ENCODE results near the gene DIS3L2.
"Not testable (repeated sequence)": the region's sequence is repeated elsewhere in the genome, so short reads cannot be mapped to it uniquely, and the experiment has no call there.

The DIS3L2 gene

GRCh38 chr2:231946241-231946814, 15.2 kb upstream of the DIS3L2 start:
- H3K4me1 ChIP-seq (ENCODE audit: insufficient read depth, low read length, severe bottlenecking): no peaks in the 10 kb centered on the region
- no peak overlapping the region for H3K27ac ChIP-seq (ENCODE audit: low read depth, low read length, poor library complexity, severe bottlenecking)
- peaks cover 5% of the 10 kb centered on the region; the same call in 1 of the 2 replicates for H3K27me3 ChIP-seq (ENCODE audit: insufficient read depth, low read length)
- no peak overlapping the region for H2AFZ ChIP-seq (ENCODE audit: low read length)
- H3K9me3 ChIP-seq (ENCODE audit: low read length): peaks cover under 1% of the 10 kb centered on the region; the same call in 1 of the 2 replicates
- H3K4me3 ChIP-seq (ENCODE audit: low read depth, low read length, poor library complexity, severe bottlenecking): no peak overlapping the region
- H3K4me2 ChIP-seq (ENCODE audit: low read length): no peak overlapping the region
- H3K9me2 ChIP-seq (ENCODE audit: low read depth, low read length): no peaks in the 10 kb centered on the region
- no peaks in the 10 kb centered on the region for H4K20me1 ChIP-seq (ENCODE audit: insufficient read depth, low read length)
- H3K36me3 ChIP-seq (ENCODE audit: insufficient read depth, low read length): no peaks in the 10 kb centered on the region
- no peaks in the 10 kb centered on the region for H3K79me2 ChIP-seq (ENCODE audit: insufficient read depth, low read length)
- TF ChIP-seq CTCF (IDR thresholded peaks at IDR 0.05; ENCODE audit: low read length): no peak
- no peak for TF ChIP-seq EZH2 (IDR thresholded peaks at IDR 0.05; ENCODE audit: borderline replicate concordance, low read length)
- no peaks in the 10 kb centered on the region for H3F3A ChIP-seq (ENCODE audit: insufficient read depth, low read length)
- no peak overlapping the region for H3K9ac ChIP-seq (ENCODE audit: low read length)

- not testable (repeated sequence) for H3K79me2 ChIP-seq (ENCODE audit: insufficient read depth, low read length); H4K20me1 ChIP-seq (ENCODE audit: insufficient read depth, low read length); H2AFZ ChIP-seq (ENCODE audit: low read length); H3K36me3 ChIP-seq (ENCODE audit: insufficient read depth, low read length); H3K9me3 ChIP-seq (ENCODE audit: low read length); H3K4me1 ChIP-seq (ENCODE audit: insufficient read depth, low read length, severe bottlenecking); H3K27ac ChIP-seq (ENCODE audit: low read depth, low read length, poor library complexity, severe bottlenecking); H3K4me3 ChIP-seq (ENCODE audit: low read depth, low read length, poor library complexity, severe bottlenecking); H3K4me2 ChIP-seq (ENCODE audit: low read length); H3K9me2 ChIP-seq (ENCODE audit: low read depth, low read length); H3F3A ChIP-seq (ENCODE audit: insufficient read depth, low read length); H3K27me3 ChIP-seq (ENCODE audit: insufficient read depth, low read length); H3K9ac ChIP-seq (ENCODE audit: low read length)
Observed at GRCh38 chr2:231947112-231947511, 14.4 kb upstream of the DIS3L2 start.

GRCh38 chr2:231947694-231948093, 13.8 kb upstream of the DIS3L2 start:
- Histone ChIP-seq H3K9me3 (ENCODE audit: low read length) (peaks cover 4% of the 10 kb centered on the region; the same call in 1 of the 2 replicates), H2AFZ (ENCODE audit: low read length) (no peak overlapping the region), H3K9ac (ENCODE audit: low read length) (no peak overlapping the region), H3K4me3 (ENCODE audit: low read depth, low read length, poor library complexity, severe bottlenecking) (no peak overlapping the region), H3K4me2 (ENCODE audit: low read length) (no peak overlapping the region), H3K4me1 (ENCODE audit: insufficient read depth, low read length, severe bottlenecking) (no peaks in the 10 kb centered on the region), H3K27me3 (ENCODE audit: insufficient read depth, low read length) (0 out of 2 replicates have a peak, but pooled peaks cover 9% of the 10 kb centered on the region), H4K20me1 (ENCODE audit: insufficient read depth, low read length) (no peaks in the 10 kb centered on the region), H3K79me2 (ENCODE audit: insufficient read depth, low read length) (no peaks in the 10 kb centered on the region), H3K9me2 (ENCODE audit: low read depth, low read length) (no peaks in the 10 kb centered on the region), H3F3A (ENCODE audit: insufficient read depth, low read length) (no peaks in the 10 kb centered on the region), H3K36me3 (ENCODE audit: insufficient read depth, low read length) (no peaks in the 10 kb centered on the region), H3K27ac (ENCODE audit: low read depth, low read length, poor library complexity, severe bottlenecking) (no peak overlapping the region)
- no peak for TF ChIP-seq EZH2 (IDR thresholded peaks at IDR 0.05; ENCODE audit: borderline replicate concordance, low read length)
- TF ChIP-seq CTCF (IDR thresholded peaks at IDR 0.05; ENCODE audit: low read length): no peak

- no peaks in the 10 kb centered on the region for H3K79me2 ChIP-seq (ENCODE audit: insufficient read depth, low read length)
- H4K20me1 ChIP-seq (ENCODE audit: insufficient read depth, low read length): no peaks in the 10 kb centered on the region
- H3K9me3 ChIP-seq (ENCODE audit: low read length): peaks cover 4% of the 10 kb centered on the region; the same call in 1 of the 2 replicates
- no peak overlapping the region for H3K4me2 ChIP-seq (ENCODE audit: low read length)
- H3K27me3 ChIP-seq (ENCODE audit: insufficient read depth, low read length): 0 out of 2 replicates have a peak, but pooled peaks cover 9% of the 10 kb centered on the region
- H3K36me3 ChIP-seq (ENCODE audit: insufficient read depth, low read length): no peaks in the 10 kb centered on the region
- H3K9me2 ChIP-seq (ENCODE audit: low read depth, low read length): no peaks in the 10 kb centered on the region
- no peak overlapping the region for H3K27ac ChIP-seq (ENCODE audit: low read depth, low read length, poor library complexity, severe bottlenecking)
- no peaks in the 10 kb centered on the region for H3F3A ChIP-seq (ENCODE audit: insufficient read depth, low read length)
- H3K4me3 ChIP-seq (ENCODE audit: low read depth, low read length, poor library complexity, severe bottlenecking): no peak overlapping the region
- TF ChIP-seq CTCF (IDR thresholded peaks at IDR 0.05; ENCODE audit: low read length) (no peak), EZH2 (IDR thresholded peaks at IDR 0.05; ENCODE audit: borderline replicate concordance, low read length) (no peak)
- H2AFZ ChIP-seq (ENCODE audit: low read length): no peak overlapping the region
- no peak overlapping the region for H3K9ac ChIP-seq (ENCODE audit: low read length)
- no peaks in the 10 kb centered on the region for H3K4me1 ChIP-seq (ENCODE audit: insufficient read depth, low read length, severe bottlenecking)
Observed at GRCh38 chr2:231951452-231952035, 10.0 kb upstream of the DIS3L2 start.

All from OCI-LY1 (cell line).